HG03378 (cell line): Measurements from ENCODE around the gene DENND2C.

ENCODE experiments used
- ATAC-seq: cut with Tn5 transposase; IDR thresholded peaks from one replicate; pipeline ENCODE4 v1.9.1; 2021; ENCODE audit warnings: mild to moderate bottlenecking, moderate library complexity; ENCODE audit not compliant: unreplicated experiment

DENND2C gene

GRCh38 chr1:114550336-114550735 lies 119.5 kb downstream of the DENND2C start:
- no peak for ATAC-seq

GRCh38 chr1:114549137-114549536 lies 120.7 kb downstream of the DENND2C start:
- no peak for ATAC-seq

- ATAC-seq = no peak
Observed at GRCh38 chr1:114547076-114547475, 122.8 kb downstream of the DENND2C start.

- no peak for ATAC-seq
Observed at GRCh38 chr1:114545796-114546195, 124.1 kb downstream of the DENND2C start.

GRCh38 chr1:114545315-114545714 lies 124.5 kb downstream of the DENND2C start:
- ATAC-seq = no peak

- no peak for ATAC-seq
Observed at GRCh38 chr1:114540821-114541220, 129.0 kb downstream of the DENND2C start.

- no peak for ATAC-seq
Observed at GRCh38 chr1:114540272-114540671, 129.6 kb downstream of the DENND2C start.

- no peak for ATAC-seq
Observed at GRCh38 chr1:114536043-114536442, 133.8 kb downstream of the DENND2C start.

- ATAC-seq = no peak
Observed at GRCh38 chr1:114535401-114535800, 134.4 kb downstream of the DENND2C start.
